Fibroblast of peridontal ligament (primary cell): ENCODE results near the gene FYB1.
A peak's percentile ranks its signal among the peaks of the same experiment; 100 is the strongest.
"Not testable (repeated sequence)": the region's sequence is repeated elsewhere in the genome, so short reads cannot be mapped to it uniquely, and the experiment has no call there.

Source experiments
- DNase-seq: peaks from one replicate; pipeline ENCODE4 v3.0.0-alpha.2; 2010; ENCODE audit errors: extremely low read depth

The FYB1 gene

GRCh38 chr5:39219437-39219836 is at the start of gene FYB1:
Gene FYB1 (minus strand): TSS chr5:39219563. CDS start chr5:39202960, 16,603 bp downstream.
- DNase-seq: no peak

GRCh38 chr5:39267186-39267585 is 47.8 kb upstream of the FYB1 start:
- DNase-seq: no peak

- DNase-seq: no peak
Measured at GRCh38 chr5:39266442-39266841, 47.1 kb upstream of the FYB1 start.

- DNase-seq: no peak
Measured at GRCh38 chr5:39264528-39264927, 45.2 kb upstream of the FYB1 start.

DNA sequence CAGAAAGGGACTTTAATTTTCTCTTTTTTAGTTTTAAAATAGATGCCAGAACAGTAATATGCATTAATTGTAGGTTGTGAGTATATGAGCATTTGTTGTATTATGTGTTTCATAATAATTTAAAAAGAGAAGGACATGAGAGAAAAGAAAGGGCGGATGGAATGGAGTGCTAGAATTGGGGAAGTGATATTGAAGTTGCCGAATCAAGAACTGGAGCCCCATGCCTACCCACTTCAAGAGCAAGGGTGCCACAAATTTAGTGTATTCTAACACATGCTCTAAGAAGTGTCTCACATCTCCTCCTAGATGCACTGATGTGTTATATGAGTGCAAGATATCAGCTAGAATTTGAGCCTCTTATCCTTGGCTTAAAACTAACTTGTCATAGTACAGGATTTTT is 43.6 kb upstream of the FYB1 start:
- no peak for DNase-seq

GRCh38 chr5:39260095-39260494 is 40.7 kb upstream of the FYB1 start:
- DNase-seq: no peak

DNA sequence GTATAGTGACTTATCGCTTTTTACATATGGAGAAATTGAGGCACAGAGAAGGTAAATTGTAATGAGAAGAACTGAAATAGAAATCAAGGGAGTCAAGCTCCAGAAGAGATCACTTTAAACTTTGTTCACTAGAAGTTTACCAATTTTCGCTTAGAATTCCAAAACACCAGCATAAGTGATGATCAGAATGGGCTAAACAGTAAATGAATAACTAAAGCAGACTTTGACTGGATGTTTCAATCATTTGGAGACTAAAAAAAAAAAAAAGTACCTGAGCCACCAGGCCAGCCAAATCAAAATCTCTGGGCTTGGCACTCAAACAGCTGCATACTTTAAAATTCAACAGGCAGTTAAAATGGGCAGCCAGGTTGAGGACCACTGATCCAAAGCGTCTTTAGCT is 38.2 kb upstream of the FYB1 start:
- no peak for DNase-seq

- DNase-seq: peak; percentile 90
Measured at GRCh38 chr5:39256477-39257235, 37.3 kb upstream of the FYB1 start.

- no peak for DNase-seq
Measured at GRCh38 chr5:39255406-39255805, 36.0 kb upstream of the FYB1 start.

GRCh38 chr5:39254671-39255070 is 35.3 kb upstream of the FYB1 start:
- DNase-seq: no peak

- DNase-seq: peak; percentile 48
Measured at GRCh38 chr5:39253196-39253595, 33.8 kb upstream of the FYB1 start.

GRCh38 chr5:39249564-39250274 is 30.4 kb upstream of the FYB1 start:
- DNase-seq: no peak

DNA sequence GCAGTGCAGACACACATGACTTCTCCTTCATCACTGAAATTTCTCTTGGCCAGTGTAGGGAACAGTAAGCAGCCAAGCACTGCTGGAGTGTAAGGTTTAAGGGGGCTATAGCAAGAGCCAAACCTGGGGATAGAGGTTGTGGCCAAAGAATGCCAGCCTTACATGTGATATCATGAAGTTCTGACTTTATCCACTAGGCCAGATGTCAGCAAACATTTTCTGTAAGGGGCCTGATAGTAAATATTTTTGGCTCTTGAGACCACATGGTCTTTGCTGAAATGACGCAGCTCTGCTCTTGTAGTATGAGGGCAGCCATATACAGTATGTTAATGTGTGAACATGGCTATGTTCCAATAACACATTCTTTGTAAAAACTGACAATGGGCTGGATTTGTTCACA is 29.7 kb upstream of the FYB1 start:
- no peak for DNase-seq

DNA sequence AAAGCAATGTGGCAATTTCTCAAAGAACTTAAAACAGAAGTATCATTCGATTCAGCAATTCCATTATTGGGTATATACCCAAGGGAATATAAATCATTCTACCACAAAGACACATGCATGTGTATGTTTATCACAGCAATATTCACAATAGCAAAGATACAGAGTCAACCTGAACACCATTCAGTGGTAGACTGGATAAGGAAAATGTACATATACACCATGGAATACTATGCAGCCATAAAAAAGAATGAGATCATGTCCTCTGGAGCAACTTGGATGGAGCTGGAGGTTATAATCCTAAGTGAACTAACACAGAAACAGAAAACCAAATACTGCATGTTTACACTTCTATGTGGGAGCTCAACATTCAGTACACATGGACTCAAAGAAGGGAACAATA is 21.4 kb upstream of the FYB1 start:
- DNase-seq: no peak

DNA sequence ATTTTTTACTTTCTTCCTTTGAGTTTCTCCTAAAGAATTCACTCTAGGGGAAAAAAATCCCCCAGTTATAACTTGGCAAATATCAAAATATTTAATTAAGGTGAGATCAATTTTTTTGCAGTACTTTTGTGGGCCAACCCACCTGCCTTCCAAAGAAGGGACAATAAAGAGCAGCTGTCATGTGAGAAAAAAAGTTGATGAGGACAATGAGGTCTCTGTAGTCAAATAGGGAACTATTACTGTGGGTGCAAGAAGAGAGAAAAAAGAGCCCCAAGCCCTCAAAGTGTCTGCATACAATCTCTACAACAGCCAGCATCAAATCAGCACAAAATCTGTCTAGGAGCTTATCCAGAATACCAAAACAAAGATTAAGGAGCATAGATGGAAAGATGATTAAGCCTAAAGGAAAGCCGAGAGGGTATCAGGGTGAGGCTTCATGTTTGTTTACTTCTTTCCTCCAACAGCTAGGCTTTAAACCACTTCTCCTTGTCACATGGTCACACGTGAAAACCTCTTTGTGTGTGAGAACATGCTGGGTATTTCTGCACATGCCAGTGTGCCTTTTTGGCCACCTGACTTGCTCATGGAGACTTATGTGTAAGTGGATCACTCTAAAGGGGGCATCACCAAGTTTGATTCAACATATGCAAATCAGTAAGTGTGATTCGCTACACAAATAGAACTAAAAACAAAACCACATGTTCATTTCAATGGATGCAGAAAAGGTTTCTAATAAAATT is 19.2 kb upstream of the FYB1 start:
- DNase-seq: no peak

DNA sequence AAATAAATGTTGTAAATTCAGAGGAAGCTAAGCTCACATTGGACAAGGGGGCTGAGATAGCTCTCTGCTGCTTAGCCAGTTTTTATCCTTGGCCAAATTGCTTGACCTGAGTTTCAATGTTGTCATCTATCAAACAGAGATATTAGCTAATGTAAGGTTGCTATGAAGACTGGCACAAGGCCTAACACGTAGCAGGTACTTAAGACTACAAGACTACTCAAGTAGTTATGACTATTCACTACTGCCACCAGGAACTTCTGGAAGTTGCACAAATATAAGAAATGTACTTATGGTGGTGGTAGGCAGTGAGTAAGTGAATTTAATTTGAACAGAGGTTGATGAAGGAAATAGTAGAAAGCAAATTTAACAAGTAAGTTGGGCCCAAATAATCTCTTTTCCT is 17.4 kb upstream of the FYB1 start:
- no peak for DNase-seq

DNA sequence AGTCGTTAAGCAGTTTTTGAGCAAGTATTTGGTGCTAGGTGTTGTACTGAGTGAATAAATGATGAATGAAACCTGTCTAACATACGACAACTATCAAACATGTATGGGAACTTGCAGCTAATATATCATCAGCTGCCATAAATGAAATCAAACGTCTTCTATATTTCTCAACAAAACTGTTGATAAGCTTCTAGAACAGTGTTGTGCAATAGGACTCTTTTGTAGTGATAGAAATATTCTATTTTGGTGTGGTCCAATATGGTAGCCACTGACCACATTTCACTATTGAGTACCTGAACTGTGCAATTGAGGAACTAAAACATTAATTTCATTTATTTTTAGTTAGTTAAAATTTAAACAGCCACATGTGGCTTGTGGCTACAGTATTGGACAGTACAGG is 16.3 kb upstream of the FYB1 start:
- no peak for DNase-seq

- DNase-seq: not testable (repeated sequence)
Measured at GRCh38 chr5:39234494-39234893, 15.1 kb upstream of the FYB1 start.

GRCh38 chr5:39233783-39234182 is 14.4 kb upstream of the FYB1 start:
- no peak for DNase-seq

- peak; percentile 22 for DNase-seq
Measured at GRCh38 chr5:39231705-39232525, 12.6 kb upstream of the FYB1 start.

DNA sequence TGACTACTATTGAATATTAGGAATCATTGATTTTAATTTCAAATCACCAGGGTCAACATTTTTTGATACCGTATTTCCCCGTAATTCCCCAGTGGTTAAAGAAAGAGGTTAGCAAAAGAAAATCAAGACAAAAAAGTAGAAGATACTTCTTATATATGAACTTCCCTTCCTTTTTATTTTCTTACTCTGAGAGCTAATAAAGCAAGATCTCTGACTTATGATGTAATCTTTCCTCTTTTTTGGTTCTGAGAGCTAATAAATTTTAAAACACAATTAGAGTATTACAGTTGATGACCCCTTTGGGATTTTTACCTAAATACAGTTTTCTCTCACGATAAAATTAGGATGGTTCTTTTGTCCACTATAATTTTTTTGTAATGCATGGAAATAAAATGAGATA is 9.2 kb upstream of the FYB1 start:
- DNase-seq: no peak

GRCh38 chr5:39226558-39226957 is 7.2 kb upstream of the FYB1 start:
- no peak for DNase-seq
